PC-9 (cell line): ENCODE results near the gene CRYGN. TPM values are rescaled to one million over a fixed set of nuclear protein-coding genes. Genes with fewer than 3 reads are reported as not detected.

Experiments
- BruUV-seq: library from RNA; stranded (reverse); fragments of 400-500 nt; replicated peaks from 2 replicates; lab custom pipeline; 2021; lab: Mats Ljungman, UMichigan
- CTCF ChIA-PET: fragments of 300-600 bp; sonication (Branson Sonifier 250); formaldehyde crosslinking; loops from one replicate; lab custom pipeline; 2022; ENCODE audit warnings: antibody characterized with exemption; lab: Charles Lee
- POLR2A ChIA-PET: fragments of 300-600 bp; sonication (Branson Sonifier 250); formaldehyde crosslinking; loops from one replicate; lab custom pipeline; 2022; ENCODE audit warnings: antibody characterized with exemption; ENCODE audit not compliant: unreplicated experiment; lab: Charles Lee
- DNase-seq, 2 experiments: peaks; one replicate each; pipeline versions ENCODE4 v3.0.0 to v3.0.0-alpha.2; 2015 to 2022; ENCODE audit warnings: mixed read lengths in 1 of 2
- H2AFZ ChIP-seq: fragments of 200-600 bp; sonication (generic); 2 replicates; pipeline ENCODE4 v1.8.1; 2017; ENCODE audit warnings: antibody characterized with exemption
- H3F3A ChIP-seq: fragments of 200-600 bp; sonication (generic); 2 replicates; pipeline ENCODE4 v1.8.1; 2017; ENCODE audit warnings: antibody characterized with exemption, mild to moderate bottlenecking, low read depth; ENCODE audit not compliant: insufficient read depth
- H3K27ac ChIP-seq: fragments of 200-600 bp; sonication (generic); 2 replicates; pipeline ENCODE4 v1.6.1; 2016; ENCODE audit warnings: mixed run types
- H3K27me3 ChIP-seq: fragments of 200-600 bp; sonication (generic); 2 replicates; pipeline ENCODE4 v1.6.1; 2016; ENCODE audit warnings: low read depth, mixed run types; ENCODE audit not compliant: insufficient read depth
- H3K36me3 ChIP-seq: fragments of 200-600 bp; sonication (generic); 2 replicates; pipeline ENCODE4 v1.6.1; 2016; ENCODE audit warnings: low read depth, mixed run types
- H3K4me1 ChIP-seq: fragments of 200-600 bp; sonication (generic); replicated peaks from 2 replicates; pipeline ENCODE4 v1.6.1; 2016; ENCODE audit warnings: mixed run types; ENCODE audit not compliant: insufficient read depth
- H3K4me2 ChIP-seq: fragments of 200-600 bp; sonication (generic); 2 replicates; pipeline ENCODE4 v1.6.1; 2017; ENCODE audit warnings: mixed run types
- H3K4me3 ChIP-seq: fragments of 200-600 bp; sonication (generic); 2 replicates; pipeline ENCODE4 v1.6.1; 2016; ENCODE audit warnings: mixed run types
- H3K79me2 ChIP-seq: fragments of 200-600 bp; sonication (generic); 2 replicates; pipeline ENCODE4 v1.6.1; 2017; ENCODE audit warnings: low read depth, mixed run types
- H3K9me2 ChIP-seq: fragments of 200-600 bp; sonication (generic); 2 replicates; pipeline ENCODE4 v1.8.1; 2017; ENCODE audit warnings: mild to moderate bottlenecking; ENCODE audit not compliant: insufficient read depth
- H3K9me3 ChIP-seq: fragments of 200-600 bp; sonication (generic); 2 replicates; pipeline ENCODE4 v1.8.1; 2016; ENCODE audit warnings: low read depth; ENCODE audit not compliant: insufficient read depth
- H4K20me1 ChIP-seq: fragments of 200-600 bp; sonication (generic); 2 replicates; pipeline ENCODE4 v1.8.1; 2017; ENCODE audit not compliant: insufficient read depth
- EZH2 ChIP-seq: fragments of 200-600 bp; sonication (generic); IDR thresholded peaks from 2 replicates; pipeline ENCODE4 v1.8.0; 2017; ENCODE audit warnings: antibody characterized with exemption, low read depth
- intact Hi-C: fragments of 100-400 bp; cut with micrococcal nuclease; formaldehyde crosslinking; loops from one replicate; pipeline ENCODE4 v1.10.0; 2022; ENCODE audit not compliant: unreplicated experiment
- total RNA-seq: library from RNA; stranded (reverse); gene quantifications from 2 replicates; pipeline ENCODE4 v1.2.3, GENCODE V29; 2021
- TF ChIP-seq, protein P1 (sequence below): fragments of 200-600 bp; sonication (generic); conservative IDR thresholded peaks from 2 replicates; pipeline ENCODE4 v1.6.1; 2017; ENCODE audit warnings: mixed run types, antibody characterized with exemption, mild to moderate bottlenecking, moderate library complexity

Gene CRYGN
- total RNA-seq, 1 experiment from 2014 or later = 1.0 TPM

DNA sequence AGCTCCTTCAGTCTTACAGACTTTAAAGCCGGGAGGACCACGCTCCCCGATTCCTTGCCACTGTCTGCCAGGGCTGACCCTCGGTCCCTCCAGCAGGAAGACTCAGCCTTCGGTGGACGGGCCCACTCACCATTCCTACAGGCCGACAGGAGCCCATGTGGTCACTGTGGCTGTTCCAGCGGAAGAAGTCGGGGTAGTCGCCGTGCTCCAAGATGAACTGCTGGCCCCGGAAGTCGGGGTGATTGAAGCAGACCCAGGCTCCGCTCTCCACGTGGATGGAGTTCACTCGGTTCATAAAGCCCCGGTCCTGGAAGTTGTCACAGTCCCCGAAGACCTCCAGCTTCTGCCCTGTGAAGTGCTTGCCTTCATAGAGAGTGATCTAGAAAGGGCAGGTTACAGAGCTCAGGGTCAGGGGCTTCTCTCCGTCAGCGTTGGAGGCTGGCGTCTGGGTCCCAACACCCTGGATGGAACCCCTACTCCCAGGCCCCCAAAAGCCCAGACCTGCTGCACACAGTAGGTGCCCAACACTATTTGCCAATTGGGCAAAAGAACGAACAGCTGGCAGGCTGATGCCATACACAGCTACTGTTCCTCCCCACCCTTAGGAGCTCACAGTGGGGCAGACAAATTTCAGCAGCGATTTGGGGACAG, 1.9 kb downstream of the CRYGN start:
- no TSS peak for BruUV-seq
- Histone ChIP-seq H3K27ac (no peak overlapping the region), H3K79me2 (no peaks in the 10 kb centered on the region), H3K9me3 (no peaks in the 10 kb centered on the region), H3K27me3 (peaks cover 10% of the 10 kb centered on the region; the same call in 1 of the 2 replicates), H3K9me2 (no peaks in the 10 kb centered on the region), H3K4me3 (no peak overlapping the region), H3K4me2 (no peak overlapping the region), H2AFZ (no peak overlapping the region), H3K4me1 (no peaks in the 10 kb centered on the region), H4K20me1 (no peaks in the 10 kb centered on the region), H3F3A (no peaks in the 10 kb centered on the region), H3K36me3 (no peaks in the 10 kb centered on the region)
- ChIA-PET POLR2A (interaction anchor here (0.5 to 0.6 kb wide), 2 partner anchors 9 to 25 kb away, joined by 3 to 18 read pairs; no protein-coding TSS in a partner anchor), CTCF (interaction anchor here (0.6 kb wide), 1 partner anchor 993 kb away, joined by 6 read pairs; no protein-coding TSS in a partner anchor)
- intact Hi-C loops = no loop called here
- DNase-seq = no peak
- no peak for TF ChIP-seq EZH2
- TF ChIP-seq, protein P1, sequence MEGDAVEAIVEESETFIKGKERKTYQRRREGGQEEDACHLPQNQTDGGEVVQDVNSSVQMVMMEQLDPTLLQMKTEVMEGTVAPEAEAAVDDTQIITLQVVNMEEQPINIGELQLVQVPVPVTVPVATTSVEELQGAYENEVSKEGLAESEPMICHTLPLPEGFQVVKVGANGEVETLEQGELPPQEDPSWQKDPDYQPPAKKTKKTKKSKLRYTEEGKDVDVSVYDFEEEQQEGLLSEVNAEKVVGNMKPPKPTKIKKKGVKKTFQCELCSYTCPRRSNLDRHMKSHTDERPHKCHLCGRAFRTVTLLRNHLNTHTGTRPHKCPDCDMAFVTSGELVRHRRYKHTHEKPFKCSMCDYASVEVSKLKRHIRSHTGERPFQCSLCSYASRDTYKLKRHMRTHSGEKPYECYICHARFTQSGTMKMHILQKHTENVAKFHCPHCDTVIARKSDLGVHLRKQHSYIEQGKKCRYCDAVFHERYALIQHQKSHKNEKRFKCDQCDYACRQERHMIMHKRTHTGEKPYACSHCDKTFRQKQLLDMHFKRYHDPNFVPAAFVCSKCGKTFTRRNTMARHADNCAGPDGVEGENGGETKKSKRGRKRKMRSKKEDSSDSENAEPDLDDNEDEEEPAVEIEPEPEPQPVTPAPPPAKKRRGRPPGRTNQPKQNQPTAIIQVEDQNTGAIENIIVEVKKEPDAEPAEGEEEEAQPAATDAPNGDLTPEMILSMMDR = no peak

DNA sequence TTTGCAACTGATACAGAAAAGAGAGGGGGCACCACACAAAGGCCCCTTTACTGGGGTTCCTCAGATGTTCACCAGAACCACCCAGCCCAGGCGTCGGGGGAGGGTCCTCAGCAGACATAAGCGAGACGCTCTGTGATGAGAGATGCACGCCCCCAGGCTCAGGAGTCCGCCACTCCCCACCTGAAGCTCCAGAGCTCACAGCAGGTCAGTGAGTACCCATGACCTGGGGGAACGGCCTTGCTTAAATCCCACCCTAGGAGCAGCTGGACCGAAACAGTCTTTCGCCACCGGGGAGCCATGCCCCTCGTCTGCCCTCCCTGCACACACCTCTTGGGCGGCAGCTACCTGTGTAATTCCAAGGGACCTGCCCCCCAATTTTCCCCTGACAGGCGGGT, 2.8 kb downstream of the CRYGN start:
- no peak for DNase-seq
- no peaks in the 10 kb centered on the region for H3K79me2 ChIP-seq
- TF ChIP-seq, protein P1 = no peak
- no peak for TF ChIP-seq EZH2
- no peaks in the 10 kb centered on the region for H3K36me3 ChIP-seq
- no peaks in the 10 kb centered on the region for H4K20me1 ChIP-seq
- no peak overlapping the region for H3K4me2 ChIP-seq
- H3F3A ChIP-seq = no peaks in the 10 kb centered on the region
- no peak overlapping the region for H2AFZ ChIP-seq
- no peaks in the 10 kb centered on the region for H3K9me2 ChIP-seq
- no peaks in the 10 kb centered on the region for H3K4me1 ChIP-seq
- no peaks in the 10 kb centered on the region for H3K9me3 ChIP-seq
- H3K27ac ChIP-seq = no peak overlapping the region
- peaks cover 10% of the 10 kb centered on the region; the same call in 1 of the 2 replicates for H3K27me3 ChIP-seq
- intact Hi-C loops = no loop called here
- CTCF ChIA-PET = interaction anchor here (0.6 to 1.1 kb wide), 2 partner anchors 11 to 994 kb away, joined by 3 to 6 read pairs; no protein-coding TSS in a partner anchor
- POLR2A ChIA-PET = no interaction called here
- no TSS peak for BruUV-seq
- no peak overlapping the region for H3K4me3 ChIP-seq

DNA sequence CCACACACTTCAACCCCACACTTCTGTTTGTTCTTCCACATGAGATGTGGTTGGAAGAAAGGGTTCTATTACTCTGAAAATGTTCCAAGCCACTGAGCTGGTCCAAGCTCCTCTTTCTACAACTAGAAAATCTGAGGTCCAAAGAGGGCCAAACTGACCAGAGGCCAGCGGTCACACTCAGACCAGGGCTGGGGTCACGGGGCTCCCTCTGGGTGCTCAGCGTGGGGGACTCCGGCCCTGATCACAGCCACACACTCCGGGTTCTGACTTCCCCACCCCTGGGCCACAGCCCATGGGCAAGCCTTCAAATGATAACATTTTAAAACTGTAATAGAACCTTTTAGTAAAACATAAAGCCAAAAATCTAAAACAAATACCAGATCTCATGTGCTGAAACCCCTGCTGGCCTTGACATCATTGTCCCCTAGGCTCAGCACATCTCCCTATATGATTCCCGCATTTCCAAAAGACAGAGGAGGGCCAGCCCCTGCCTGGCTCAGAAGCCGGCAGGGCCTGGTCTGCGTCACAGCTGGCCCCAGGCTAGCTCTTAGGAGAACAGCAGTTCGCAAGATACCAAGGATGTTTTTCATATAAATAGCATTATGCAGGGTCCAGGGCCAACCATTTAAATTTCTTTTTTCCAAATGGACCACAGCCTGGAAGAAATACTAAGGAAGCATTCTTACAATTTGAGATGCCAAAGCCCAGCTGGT, 3.3 kb downstream of the CRYGN start:
- Histone ChIP-seq H3K27ac (no peak overlapping the region), H2AFZ (no peak overlapping the region), H3K9me2 (no peaks in the 10 kb centered on the region), H3K4me1 (no peaks in the 10 kb centered on the region), H3K36me3 (no peaks in the 10 kb centered on the region), H3K4me3 (no peak overlapping the region), H3F3A (no peaks in the 10 kb centered on the region), H3K27me3 (peaks cover 10% of the 10 kb centered on the region; the same call in 1 of the 2 replicates), H3K79me2 (no peaks in the 10 kb centered on the region), H3K9me3 (no peaks in the 10 kb centered on the region), H3K4me2 (no peak overlapping the region), H4K20me1 (no peaks in the 10 kb centered on the region)
- BruUV-seq = no TSS peak
- DNase-seq = no peak
- ChIA-PET POLR2A (no interaction called here), CTCF (interaction anchor here (1.1 kb wide), 1 partner anchor 12 kb away, joined by 3 read pairs; no protein-coding TSS in a partner anchor)
- TF ChIP-seq, protein P1 = no peak
- TF ChIP-seq EZH2 = no peak
- intact Hi-C loops = no loop called here
